SK-N-SH treated with all-trans-retinoic acid at 6 μM for 48 hours (cell line): Measurements from ENCODE around the gene DNTT.

Source experiments
- GLIS3 ChIP-seq: fragments of 250-450 bp; sonication (Bioruptor Pico); IDR thresholded peaks from 2 replicates; pipeline ENCODE4 v1.5.0; 2020; ENCODE audit warnings: mild to moderate bottlenecking, moderate library complexity
- TSHZ2 ChIP-seq: fragments of 250-450 bp; sonication (Bioruptor Pico); IDR thresholded peaks from 2 replicates; pipeline ENCODE4 v1.5.0; 2020; ENCODE audit warnings: mild to moderate bottlenecking, moderate library complexity
- TF ChIP-seq, protein P1 (sequence below): fragments of 250-450 bp; sonication (Bioruptor Pico); IDR thresholded peaks from 2 replicates; pipeline ENCODE4 v1.5.1; 2020; ENCODE audit warnings: low read depth, mild to moderate bottlenecking, moderate library complexity

DNA sequence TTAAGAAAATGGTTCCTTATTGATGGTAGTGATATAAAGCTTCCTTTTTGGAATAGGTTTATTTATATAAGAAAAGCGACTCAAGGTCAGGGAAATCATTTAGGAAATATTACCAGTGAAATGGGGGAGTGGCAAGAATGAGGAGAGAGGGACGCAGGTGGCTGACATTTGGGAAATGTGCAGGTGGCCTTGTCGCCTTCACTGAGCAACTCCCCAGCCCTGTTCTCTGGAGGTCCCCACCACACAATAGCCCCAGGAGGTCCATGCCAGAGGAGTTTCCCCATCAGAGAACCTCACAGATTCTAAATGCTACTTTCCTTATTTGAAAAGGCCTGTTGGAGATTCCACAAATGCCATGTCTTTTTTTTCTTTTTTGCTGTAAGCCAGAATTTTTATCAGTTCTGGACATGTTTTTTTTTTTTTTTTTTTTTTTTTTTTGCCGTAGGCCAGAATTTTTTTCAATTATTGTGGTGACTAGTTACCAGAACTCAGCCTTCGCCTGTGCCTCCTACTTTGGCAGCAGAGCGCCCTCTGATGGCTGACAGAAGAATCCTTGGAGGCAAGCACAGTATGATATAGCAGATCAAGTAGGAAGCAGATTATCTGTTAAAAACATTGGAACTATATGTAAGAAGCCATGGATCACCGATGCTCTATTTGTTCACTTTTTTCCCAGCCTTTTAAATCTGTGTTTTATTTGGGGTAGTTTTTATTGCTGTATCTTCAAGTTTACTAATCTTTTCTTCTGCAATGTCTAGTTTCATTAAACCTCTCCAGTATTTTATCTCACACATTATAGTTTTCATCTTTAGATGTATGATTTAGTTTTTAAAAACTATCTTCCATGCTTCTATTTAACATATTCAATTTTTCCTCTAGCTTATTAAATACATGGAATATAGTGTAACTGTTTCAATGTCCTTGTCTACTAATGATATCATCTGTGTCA lies 36.0 kb downstream of the DNTT start:
- no peak for TF ChIP-seq TSHZ2
- no peak for TF ChIP-seq GLIS3 (CRISPR knock-in tag)
- TF ChIP-seq, protein P1, sequence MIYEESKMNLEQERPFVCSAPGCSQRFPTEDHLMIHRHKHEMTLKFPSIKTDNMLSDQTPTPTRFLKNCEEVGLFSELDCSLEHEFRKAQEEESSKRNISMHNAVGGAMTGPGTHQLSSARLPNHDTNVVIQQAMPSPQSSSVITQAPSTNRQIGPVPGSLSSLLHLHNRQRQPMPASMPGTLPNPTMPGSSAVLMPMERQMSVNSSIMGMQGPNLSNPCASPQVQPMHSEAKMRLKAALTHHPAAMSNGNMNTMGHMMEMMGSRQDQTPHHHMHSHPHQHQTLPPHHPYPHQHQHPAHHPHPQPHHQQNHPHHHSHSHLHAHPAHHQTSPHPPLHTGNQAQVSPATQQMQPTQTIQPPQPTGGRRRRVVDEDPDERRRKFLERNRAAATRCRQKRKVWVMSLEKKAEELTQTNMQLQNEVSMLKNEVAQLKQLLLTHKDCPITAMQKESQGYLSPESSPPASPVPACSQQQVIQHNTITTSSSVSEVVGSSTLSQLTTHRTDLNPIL: no peak
